Measurements from ENCODE around the gene GYS2.

The GYS2 gene

DNA sequence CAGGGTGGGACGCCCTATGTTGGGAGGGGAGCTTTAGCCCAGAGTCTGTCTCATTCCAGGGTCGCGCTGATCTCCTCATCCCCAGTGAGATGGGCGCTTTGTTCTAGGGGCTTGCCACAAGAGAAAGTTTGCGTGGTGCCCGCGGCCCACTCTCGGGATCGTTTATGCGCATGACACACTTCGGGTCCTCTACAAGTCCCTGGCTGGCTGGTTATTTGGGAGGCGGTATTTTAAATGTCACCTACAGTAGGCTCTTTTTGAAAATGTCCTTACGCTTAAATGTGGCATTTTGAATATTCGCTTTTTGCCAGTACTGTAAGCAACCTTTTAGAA is 102.5 kb downstream of the GYS2 start:
- no peak for TF ChIP-seq FOXP2 (optimal IDR thresholded peaks at IDR 0.05; ENCODE audit: borderline replicate concordance, extremely low read depth, extremely low read length, insufficient read depth)
- TF ChIP-seq POLR2AphosphoS5 (IDR thresholded peaks at IDR 0.05; ENCODE audit: low read depth, low read length) = no peak
- TF ChIP-seq, protein P1, sequence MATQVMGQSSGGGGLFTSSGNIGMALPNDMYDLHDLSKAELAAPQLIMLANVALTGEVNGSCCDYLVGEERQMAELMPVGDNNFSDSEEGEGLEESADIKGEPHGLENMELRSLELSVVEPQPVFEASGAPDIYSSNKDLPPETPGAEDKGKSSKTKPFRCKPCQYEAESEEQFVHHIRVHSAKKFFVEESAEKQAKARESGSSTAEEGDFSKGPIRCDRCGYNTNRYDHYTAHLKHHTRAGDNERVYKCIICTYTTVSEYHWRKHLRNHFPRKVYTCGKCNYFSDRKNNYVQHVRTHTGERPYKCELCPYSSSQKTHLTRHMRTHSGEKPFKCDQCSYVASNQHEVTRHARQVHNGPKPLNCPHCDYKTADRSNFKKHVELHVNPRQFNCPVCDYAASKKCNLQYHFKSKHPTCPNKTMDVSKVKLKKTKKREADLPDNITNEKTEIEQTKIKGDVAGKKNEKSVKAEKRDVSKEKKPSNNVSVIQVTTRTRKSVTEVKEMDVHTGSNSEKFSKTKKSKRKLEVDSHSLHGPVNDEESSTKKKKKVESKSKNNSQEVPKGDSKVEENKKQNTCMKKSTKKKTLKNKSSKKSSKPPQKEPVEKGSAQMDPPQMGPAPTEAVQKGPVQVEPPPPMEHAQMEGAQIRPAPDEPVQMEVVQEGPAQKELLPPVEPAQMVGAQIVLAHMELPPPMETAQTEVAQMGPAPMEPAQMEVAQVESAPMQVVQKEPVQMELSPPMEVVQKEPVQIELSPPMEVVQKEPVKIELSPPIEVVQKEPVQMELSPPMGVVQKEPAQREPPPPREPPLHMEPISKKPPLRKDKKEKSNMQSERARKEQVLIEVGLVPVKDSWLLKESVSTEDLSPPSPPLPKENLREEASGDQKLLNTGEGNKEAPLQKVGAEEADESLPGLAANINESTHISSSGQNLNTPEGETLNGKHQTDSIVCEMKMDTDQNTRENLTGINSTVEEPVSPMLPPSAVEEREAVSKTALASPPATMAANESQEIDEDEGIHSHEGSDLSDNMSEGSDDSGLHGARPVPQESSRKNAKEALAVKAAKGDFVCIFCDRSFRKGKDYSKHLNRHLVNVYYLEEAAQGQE (IDR thresholded peaks at IDR 0.05; ENCODE audit: insufficient read depth in 1 of 2, low read depth in 2 of 2, low read length in 2 of 2) = no peak

DNA sequence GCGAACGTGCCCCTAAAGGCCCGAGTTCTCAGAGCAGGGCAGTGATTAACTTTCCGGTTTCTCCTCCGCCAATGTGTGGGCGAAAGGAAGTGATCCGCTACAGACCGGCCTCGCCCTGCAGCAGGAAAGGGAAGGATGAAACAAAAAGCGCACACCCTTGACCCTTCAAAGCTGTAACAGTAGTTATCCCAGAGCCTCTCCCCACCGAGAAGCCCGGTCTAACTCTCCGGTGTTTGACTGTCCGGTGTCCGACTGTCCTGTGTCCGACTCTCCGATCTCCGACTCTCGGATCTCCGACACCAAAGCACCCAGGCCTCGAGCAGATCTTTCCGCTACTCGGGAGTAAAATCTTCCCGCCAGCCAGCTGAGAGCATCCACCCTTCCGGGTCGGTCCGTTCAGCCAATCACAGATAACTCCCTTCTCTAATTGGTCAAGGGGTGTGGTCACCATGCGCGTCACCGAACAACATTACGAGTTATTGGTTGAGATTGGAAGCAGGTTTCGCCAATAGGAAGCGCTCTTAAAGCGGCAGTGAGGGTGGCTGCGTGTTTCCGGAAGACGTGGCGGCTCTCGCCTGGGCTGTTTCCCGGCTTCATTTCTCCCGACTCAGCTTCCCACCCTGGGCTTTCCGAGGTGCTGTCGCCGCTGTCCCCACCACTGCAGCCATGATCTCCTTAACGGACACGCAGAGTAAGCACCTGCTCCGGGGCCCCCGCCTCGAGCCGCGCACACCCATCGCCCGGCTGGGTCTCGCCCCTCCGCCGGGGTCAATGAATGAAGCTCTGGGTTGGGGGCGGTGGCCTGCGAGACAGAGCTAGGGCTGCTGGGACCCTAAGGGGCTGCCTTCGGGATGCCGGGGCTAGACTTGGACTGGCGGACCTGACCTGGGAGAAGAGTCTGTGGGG is 103.1 kb downstream of the GYS2 start, which contains the start of the genes GOLT1B and RECQL:
Gene GOLT1B (plus strand): TSS at position 532 of the 906 bp plus-strand sequence. CDS start 135 bp downstream, at position 667.
Gene RECQL (minus strand): TSS at position 378 of the 906 bp plus-strand sequence. CDS start 2,065 bp downstream, outside the sequence.
- TF ChIP-seq POLR2AphosphoS5 (IDR thresholded peaks at IDR 0.05; ENCODE audit: low read depth, low read length) (peak; percentile 88), SIN3A (IDR thresholded peaks at IDR 0.05; ENCODE audit: borderline replicate concordance, insufficient read depth, low read length) (peak; percentile 94; the same call in 1 of the 2 replicates), TAF1 (IDR thresholded peaks at IDR 0.05; ENCODE audit: borderline replicate concordance, insufficient read depth, low read length) (peak; percentile 56), FOXP2 (optimal IDR thresholded peaks at IDR 0.05; ENCODE audit: borderline replicate concordance, extremely low read depth, extremely low read length, insufficient read depth) (no peak)
- TF ChIP-seq, protein P1 (IDR thresholded peaks at IDR 0.05; ENCODE audit: insufficient read depth in 1 of 2, low read depth in 2 of 2, low read length in 2 of 2) = no peak

DNA sequence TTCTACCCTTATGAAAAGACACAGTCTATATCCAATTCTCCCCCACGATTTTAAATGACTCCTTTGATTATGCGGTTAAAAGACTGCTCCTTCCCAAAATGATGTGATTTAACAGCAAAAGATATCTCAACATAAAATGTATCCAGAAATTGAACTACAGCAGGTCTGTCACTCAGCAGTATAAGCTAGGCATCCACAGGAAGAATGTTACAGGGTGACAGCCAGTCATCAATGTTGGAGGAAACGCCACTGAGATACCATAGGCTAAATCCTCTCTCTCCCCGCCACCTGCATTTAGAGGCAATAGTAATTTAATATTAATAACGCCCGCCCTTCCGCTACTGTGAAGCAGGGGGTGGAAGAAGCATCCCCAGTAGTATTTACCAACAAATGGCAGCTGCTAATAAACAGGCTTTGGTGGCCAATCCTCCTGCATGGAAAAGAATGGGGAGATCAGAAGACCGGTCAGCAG is 103.8 kb downstream of the GYS2 start:
- no peak for TF ChIP-seq SIN3A (IDR thresholded peaks at IDR 0.05; ENCODE audit: borderline replicate concordance, insufficient read depth, low read length)

DNA sequence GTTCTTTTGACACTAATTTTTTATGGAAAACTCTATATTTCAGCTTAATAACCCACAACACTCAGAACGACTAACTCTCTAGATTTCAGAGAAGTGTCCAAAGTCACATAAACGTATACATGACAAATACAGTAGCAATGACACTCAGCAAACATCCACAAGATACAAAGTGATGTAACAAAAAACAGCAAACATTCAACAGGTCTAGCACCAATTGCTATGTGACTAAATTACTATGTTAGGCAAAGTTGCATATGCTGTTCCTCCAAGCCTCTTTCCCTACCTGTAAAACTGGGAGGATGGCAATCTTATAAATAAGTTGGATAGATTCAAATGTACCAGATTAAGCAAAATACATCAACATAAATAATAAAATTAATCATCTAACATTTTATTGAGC is 104.9 kb downstream of the GYS2 start:
- TF ChIP-seq POLR2AphosphoS5 (IDR thresholded peaks at IDR 0.05; ENCODE audit: low read depth, low read length) (no peak), FOXP2 (optimal IDR thresholded peaks at IDR 0.05; ENCODE audit: borderline replicate concordance, extremely low read depth, extremely low read length, insufficient read depth) (no peak)

All from PFSK-1 (cell line).